NCI-H1417 (cell line): ENCODE measurements around the gene STAT4.

Source experiments
- DNase-seq, 3 experiments: peaks; one replicate each; lab custom pipeline; 2025; lab: John Stamatoyannopoulos, UW

STAT4 gene

GRCh38 chr2:191176305-191176704, 25.5 kb upstream of the STAT4 start:
- no peak for DNase-seq

- no peak for DNase-seq
Observed at GRCh38 chr2:191174442-191174841, 23.6 kb upstream of the STAT4 start.

GRCh38 chr2:191173206-191173605, 22.4 kb upstream of the STAT4 start:
- no peak for DNase-seq

GRCh38 chr2:191171708-191172355, 21.0 kb upstream of the STAT4 start:
- DNase-seq = no peak

GRCh38 chr2:191171286-191171685, 20.5 kb upstream of the STAT4 start:
- no peak for DNase-seq

- DNase-seq = no peak
Observed at GRCh38 chr2:191170773-191171172, 20.0 kb upstream of the STAT4 start.

- no peak for DNase-seq
Observed at GRCh38 chr2:191170301-191170636, 19.5 kb upstream of the STAT4 start.

- DNase-seq = no peak
Observed at GRCh38 chr2:191169456-191170300, 18.9 kb upstream of the STAT4 start.

GRCh38 chr2:191167766-191168165, 17.0 kb upstream of the STAT4 start:
- DNase-seq = no peak

GRCh38 chr2:191166756-191167445, 16.1 kb upstream of the STAT4 start:
- no peak for DNase-seq

GRCh38 chr2:191166111-191166755, 15.4 kb upstream of the STAT4 start:
- peak in 2 of 3 experiments; percentile 43 to 44 for DNase-seq

GRCh38 chr2:191165176-191165643, 14.4 kb upstream of the STAT4 start:
- DNase-seq = peak; percentile 32 to 71 (median 42)

GRCh38 chr2:191158747-191159146, 8.0 kb upstream of the STAT4 start:
- no peak for DNase-seq

GRCh38 chr2:191158193-191158592, 7.4 kb upstream of the STAT4 start:
- DNase-seq = no peak

- peak; percentile 8 to 52 (median 9) for DNase-seq
Observed at GRCh38 chr2:191155608-191156071, 4.8 kb upstream of the STAT4 start.

- no peak for DNase-seq
Observed at GRCh38 chr2:191153716-191154115, 2.9 kb upstream of the STAT4 start.

GRCh38 chr2:191152482-191153240, 1.9 kb upstream of the STAT4 start:
- peak in 1 of 3 experiments; percentile 11 for DNase-seq

- no peak for DNase-seq
Observed at GRCh38 chr2:191151331-191151730, 537 bp upstream of the STAT4 start.

GRCh38 chr2:191150230-191150599, 579 bp downstream of the STAT4 start:
- DNase-seq = no peak

- DNase-seq = no peak
Observed at GRCh38 chr2:191149391-191149790, 1.4 kb downstream of the STAT4 start.

GRCh38 chr2:191148791-191149190, 2.0 kb downstream of the STAT4 start:
- DNase-seq = no peak
